ENCODE results near the gene DOCK7. TPM values are rescaled to one million over a fixed set of nuclear protein-coding genes. Genes with fewer than 3 reads are reported as not detected.

Gene DOCK7
- total and polyA plus RNA-seq, 2 of the 8 experiments (the other 6 are each of a cell fraction or from before 2014, with no cell fraction given): 10.2 to 33.7 TPM

- Histone ChIP-seq H3K9ac (replicated peaks in 1 of 4; ENCODE audit: extremely low read depth in 1 of 4, low read depth in 3 of 4, low read length in 3 of 4) (no peak overlapping the region), H4K20me1 (replicated peaks in 1 of 2; ENCODE audit: control insufficient read depth in 1 of 2, insufficient read depth in 2 of 2, low read length in 2 of 2) (no peaks in the 10 kb centered on the region), H3K27me3 (replicated peaks in 1 of 4; ENCODE audit: control insufficient read depth in 3 of 4, extremely low read depth in 1 of 4, insufficient read depth in 3 of 4, low read length in 3 of 4) (peaks cover 0 to 1% (median 0%) of the 10 kb centered on the region in 4 experiments; a peak in 1 of 7 replicates), H3K18ac (ENCODE audit: extremely low read depth, low read length) (no peak overlapping the region), H2BK12ac (ENCODE audit: low read depth, low read length) (no peak overlapping the region), H3K79me2 (ENCODE audit: control insufficient read depth in 1 of 2, insufficient read depth in 2 of 2, low read length in 2 of 2) (no peaks in the 10 kb centered on the region), H2AFZ (ENCODE audit: low read length) (no peak overlapping the region), H3K14ac (ENCODE audit: insufficient read length) (no peak overlapping the region), H3K79me1 (ENCODE audit: low read depth, low read length) (no peaks in the 10 kb centered on the region), H3K23ac (ENCODE audit: insufficient read length) (no peak overlapping the region), H3K4me1 (replicated peaks in 1 of 4; ENCODE audit: control insufficient read depth in 3 of 4, insufficient read depth in 4 of 4, low read length in 3 of 4) (no peaks in the 10 kb centered on the region), H4K91ac (replicated peaks; ENCODE audit: insufficient read length, low read length) (no peak overlapping the region), H4K8ac (ENCODE audit: extremely low read depth, insufficient read depth, low read length) (no peak overlapping the region), H3K56ac (replicated peaks; ENCODE audit: insufficient read length, low read depth, low read length) (no peak overlapping the region), H3K4ac (replicated peaks; ENCODE audit: insufficient read length, low read depth, low read length) (no peak overlapping the region), H3K23me2 (ENCODE audit: low read depth, low read length) (no peaks in the 10 kb centered on the region), H3K4me2 (ENCODE audit: insufficient read depth in 1 of 2, low read depth in 2 of 2, low read length in 2 of 2) (no peak overlapping the region), H3K9me3 (ENCODE audit: insufficient read depth in 2 of 2, low read depth in 1 of 2, low read length in 1 of 2) (no peaks in the 10 kb centered on the region), H2BK5ac (ENCODE audit: low read depth, low read length) (no peak overlapping the region), H2AK5ac (ENCODE audit: low read depth, low read length) (no peak overlapping the region), H2BK120ac (replicated peaks; ENCODE audit: low read depth, low read length) (no peak overlapping the region), H4K5ac (ENCODE audit: insufficient read length, low read depth, low read length) (no peak overlapping the region), H3K36me3 (ENCODE audit: control insufficient read depth in 2 of 4, insufficient read depth in 4 of 4, low read length in 3 of 4) (peaks cover 0 to 2% (median 0%) of the 10 kb centered on the region in 4 experiments; a peak in 1 of 8 replicates), H3K4me3 (ENCODE audit: extremely low read depth in 1 of 4, insufficient read depth in 2 of 4, low read depth in 3 of 4, low read length in 4 of 4) (no peak overlapping the region), H2BK15ac (ENCODE audit: low read length) (no peak overlapping the region), H2BK20ac (ENCODE audit: low read length) (no peak overlapping the region), H3K27ac (ENCODE audit: low read depth, low read length) (no peak overlapping the region)
- 88% methylated on average over 3 of the region's 3 CpGs; no CpG with 5 or more reads in 1 of the 2 experiments for WGBS, 2 experiments (ENCODE audit: extremely low coverage in 1 of 2, insufficient coverage in 1 of 2, insufficient read length in 1 of 2, insufficient replicate concordance in 2 of 2, low coverage in 1 of 2, low lambda C conversion rate in 2 of 2, missing lambda C conversion rate in 1 of 2)
- POLR2A ChIA-PET (ENCODE audit: partially characterized antibody): no interaction called here
- DNase-seq (ENCODE audit: low read depth in 1 of 2, low spot score in 2 of 2) (no peak), FAIRE-seq (no peak)
- CTCF ChIA-PET (ENCODE audit: partially characterized antibody): no interaction called here
- no peak for TF ChIP-seq SRF (IDR thresholded peaks at IDR 0.05; ENCODE audit: low read depth, low read length)
- no peak for TF ChIP-seq GABPA (IDR thresholded peaks at IDR 0.05; ENCODE audit: borderline replicate concordance, insufficient read depth, low read length)
- no peak for TF ChIP-seq RAD21 (IDR thresholded peaks at IDR 0.05 in 1 of 2, conservative IDR thresholded peaks at IDR 0.05 in 1 of 2; ENCODE audit: low read depth in 2 of 2, low read length in 2 of 2)
- no peak for TF ChIP-seq NANOG (IDR thresholded peaks at IDR 0.05; ENCODE audit: insufficient read depth, low read depth, low read length, poor library complexity, severe bottlenecking)
- no peak for TF ChIP-seq KDM4A (IDR thresholded peaks at IDR 0.05; ENCODE audit: low read depth, low read length, severe bottlenecking)
- no peak for TF ChIP-seq HDAC2 (IDR thresholded peaks at IDR 0.05; ENCODE audit: borderline replicate concordance in 1 of 2, low read depth in 2 of 2, low read length in 2 of 2)
- no peak for TF ChIP-seq TAF1 (IDR thresholded peaks at IDR 0.05; ENCODE audit: low read depth, low read length)
- no peak for TF ChIP-seq BRCA1 (IDR thresholded peaks at IDR 0.05; ENCODE audit: low read depth, low read length)
- TF ChIP-seq CREB1 (IDR thresholded peaks at IDR 0.05): no peak
- no peak for TF ChIP-seq TCF12 (IDR thresholded peaks at IDR 0.05; ENCODE audit: low read depth, low read length)
- no peak for TF ChIP-seq E2F6 (IDR thresholded peaks at IDR 0.05)
- TF ChIP-seq EGR1 (IDR thresholded peaks at IDR 0.05; ENCODE audit: borderline replicate concordance, low read depth, low read length): no peak
- no peak for TF ChIP-seq RFX5 (IDR thresholded peaks at IDR 0.05; ENCODE audit: borderline replicate concordance, low read depth, low read length)
These were observed 225.8 kb downstream of the DOCK7 start for GRCh38 chr1:62462370-62462769.

All from H1 (cell line).